ENCODE results near the gene USP13.

USP13 gene

GRCh38 chr3:179738998-179739397, 86.2 kb downstream of the USP13 start:
- Histone ChIP-seq H3K27me3 (ENCODE audit: insufficient read depth, low read length) (no peaks in the 10 kb centered on the region), H2AFZ (ENCODE audit: low read depth, low read length) (no peak overlapping the region), H3K9me3 (ENCODE audit: low read length) (no peaks in the 10 kb centered on the region), H3K4me3 (ENCODE audit: low read length) (no peak overlapping the region), H3K4me1 (ENCODE audit: insufficient read depth, low read length) (no peaks in the 10 kb centered on the region), H3K36me3 (ENCODE audit: insufficient read depth, low read length) (peaks cover 39% of the 10 kb centered on the region)

GRCh38 chr3:179739816-179740594, 87.2 kb downstream of the USP13 start:
- no peak overlapping the region for H2AFZ ChIP-seq (ENCODE audit: low read depth, low read length)
- H3K36me3 ChIP-seq (ENCODE audit: insufficient read depth, low read length): peaks cover 48% of the 10 kb centered on the region
- H3K27me3 ChIP-seq (ENCODE audit: insufficient read depth, low read length): no peaks in the 10 kb centered on the region
- no peaks in the 10 kb centered on the region for H3K9me3 ChIP-seq (ENCODE audit: low read length)
- H3K4me3 ChIP-seq (ENCODE audit: low read length): no peak overlapping the region
- H3K4me1 ChIP-seq (ENCODE audit: insufficient read depth, low read length): no peaks in the 10 kb centered on the region

DNA sequence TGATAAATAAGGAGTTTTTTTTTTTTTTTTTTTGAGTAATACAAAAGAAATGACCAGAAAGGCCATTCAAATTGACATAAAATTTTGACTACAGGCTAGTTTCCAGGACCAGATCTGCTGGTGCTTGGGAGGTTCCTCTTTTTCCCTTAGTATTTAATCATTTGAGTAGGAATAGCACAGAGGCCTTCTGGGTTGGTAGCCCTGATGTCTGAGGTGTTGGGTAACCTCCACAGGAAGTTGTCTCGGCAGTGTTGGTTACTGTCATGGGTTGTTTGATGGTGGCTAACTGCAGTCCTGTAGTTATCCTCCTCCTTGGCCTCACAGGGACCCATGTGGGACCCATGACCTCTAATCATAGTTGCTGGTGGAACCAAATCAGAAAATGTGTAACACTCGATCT, 91.1 kb downstream of the USP13 start:
- H3K9me3 ChIP-seq (ENCODE audit: low read length): no peaks in the 10 kb centered on the region
- H3K4me1 ChIP-seq (ENCODE audit: insufficient read depth, low read length): no peaks in the 10 kb centered on the region
- no peak overlapping the region for H2AFZ ChIP-seq (ENCODE audit: low read depth, low read length)
- no peaks in the 10 kb centered on the region for H3K27me3 ChIP-seq (ENCODE audit: insufficient read depth, low read length)
- peaks cover 44% of the 10 kb centered on the region for H3K36me3 ChIP-seq (ENCODE audit: insufficient read depth, low read length)
- H3K4me3 ChIP-seq (ENCODE audit: low read length): no peak overlapping the region

- Histone ChIP-seq H2AFZ (ENCODE audit: low read depth, low read length) (no peak overlapping the region), H3K9me3 (ENCODE audit: low read length) (no peaks in the 10 kb centered on the region), H3K36me3 (ENCODE audit: insufficient read depth, low read length) (peaks cover 40% of the 10 kb centered on the region), H3K27me3 (ENCODE audit: insufficient read depth, low read length) (no peaks in the 10 kb centered on the region), H3K4me1 (ENCODE audit: insufficient read depth, low read length) (no peaks in the 10 kb centered on the region), H3K4me3 (ENCODE audit: low read length) (no peak overlapping the region)
Measured at GRCh38 chr3:179744667-179745066, 91.8 kb downstream of the USP13 start.

GRCh38 chr3:179745079-179745478, 92.2 kb downstream of the USP13 start:
- H3K4me1 ChIP-seq (ENCODE audit: insufficient read depth, low read length): no peaks in the 10 kb centered on the region
- no peaks in the 10 kb centered on the region for H3K27me3 ChIP-seq (ENCODE audit: insufficient read depth, low read length)
- peaks cover 38% of the 10 kb centered on the region for H3K36me3 ChIP-seq (ENCODE audit: insufficient read depth, low read length)
- H3K4me3 ChIP-seq (ENCODE audit: low read length): no peak overlapping the region
- H2AFZ ChIP-seq (ENCODE audit: low read depth, low read length): no peak overlapping the region
- no peaks in the 10 kb centered on the region for H3K9me3 ChIP-seq (ENCODE audit: low read length)

- H3K27me3 ChIP-seq (ENCODE audit: insufficient read depth, low read length): no peaks in the 10 kb centered on the region
- H3K36me3 ChIP-seq (ENCODE audit: insufficient read depth, low read length): peaks cover 38% of the 10 kb centered on the region
- H3K4me3 ChIP-seq (ENCODE audit: low read length): no peak overlapping the region
- no peaks in the 10 kb centered on the region for H3K4me1 ChIP-seq (ENCODE audit: insufficient read depth, low read length)
- H2AFZ ChIP-seq (ENCODE audit: low read depth, low read length): no peak overlapping the region
- no peaks in the 10 kb centered on the region for H3K9me3 ChIP-seq (ENCODE audit: low read length)
Measured at GRCh38 chr3:179745716-179746115, 92.9 kb downstream of the USP13 start.

- Histone ChIP-seq H2AFZ (ENCODE audit: low read depth, low read length) (no peak overlapping the region), H3K27me3 (ENCODE audit: insufficient read depth, low read length) (no peaks in the 10 kb centered on the region), H3K9me3 (ENCODE audit: low read length) (no peaks in the 10 kb centered on the region), H3K4me3 (ENCODE audit: low read length) (no peak overlapping the region), H3K4me1 (ENCODE audit: insufficient read depth, low read length) (no peaks in the 10 kb centered on the region), H3K36me3 (ENCODE audit: insufficient read depth, low read length) (peaks cover 15% of the 10 kb centered on the region)
Measured at GRCh38 chr3:179750720-179751328, 98.0 kb downstream of the USP13 start.

GRCh38 chr3:179760944-179761343, 108.1 kb downstream of the USP13 start:
- peaks cover 47% of the 10 kb centered on the region for H3K36me3 ChIP-seq (ENCODE audit: insufficient read depth, low read length)
- H3K9me3 ChIP-seq (ENCODE audit: low read length): peaks cover 6% of the 10 kb centered on the region
- H3K27me3 ChIP-seq (ENCODE audit: insufficient read depth, low read length): no peaks in the 10 kb centered on the region
- no peaks in the 10 kb centered on the region for H3K4me1 ChIP-seq (ENCODE audit: insufficient read depth, low read length)
- H2AFZ ChIP-seq (ENCODE audit: low read depth, low read length): no peak overlapping the region
- no peak overlapping the region for H3K4me3 ChIP-seq (ENCODE audit: low read length)

DNA sequence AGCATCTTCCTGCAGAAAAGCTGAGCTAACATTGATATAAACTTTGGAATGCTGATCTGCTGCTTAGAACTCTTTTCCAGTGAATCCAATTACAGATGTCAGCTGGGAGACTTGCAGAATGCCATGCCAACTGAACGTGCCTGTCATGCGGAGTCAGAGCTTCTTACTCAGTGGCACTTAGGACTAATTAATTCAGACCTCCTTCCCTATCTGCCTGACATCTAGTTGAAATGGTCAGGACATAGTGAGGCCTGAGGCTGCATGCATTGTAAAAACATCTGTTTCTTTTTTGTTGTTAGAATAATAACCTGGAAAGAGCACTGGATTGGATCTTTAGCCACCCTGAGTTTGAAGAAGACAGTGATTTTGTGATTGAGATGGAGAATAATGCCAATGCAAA, 112.6 kb downstream of the USP13 start:
- Histone ChIP-seq H2AFZ (ENCODE audit: low read depth, low read length) (no peak overlapping the region), H3K27me3 (ENCODE audit: insufficient read depth, low read length) (no peaks in the 10 kb centered on the region), H3K4me1 (ENCODE audit: insufficient read depth, low read length) (no peaks in the 10 kb centered on the region), H3K36me3 (ENCODE audit: insufficient read depth, low read length) (peaks cover 51% of the 10 kb centered on the region), H3K9me3 (ENCODE audit: low read length) (peaks cover 3% of the 10 kb centered on the region), H3K4me3 (ENCODE audit: low read length) (no peak overlapping the region)

DNA sequence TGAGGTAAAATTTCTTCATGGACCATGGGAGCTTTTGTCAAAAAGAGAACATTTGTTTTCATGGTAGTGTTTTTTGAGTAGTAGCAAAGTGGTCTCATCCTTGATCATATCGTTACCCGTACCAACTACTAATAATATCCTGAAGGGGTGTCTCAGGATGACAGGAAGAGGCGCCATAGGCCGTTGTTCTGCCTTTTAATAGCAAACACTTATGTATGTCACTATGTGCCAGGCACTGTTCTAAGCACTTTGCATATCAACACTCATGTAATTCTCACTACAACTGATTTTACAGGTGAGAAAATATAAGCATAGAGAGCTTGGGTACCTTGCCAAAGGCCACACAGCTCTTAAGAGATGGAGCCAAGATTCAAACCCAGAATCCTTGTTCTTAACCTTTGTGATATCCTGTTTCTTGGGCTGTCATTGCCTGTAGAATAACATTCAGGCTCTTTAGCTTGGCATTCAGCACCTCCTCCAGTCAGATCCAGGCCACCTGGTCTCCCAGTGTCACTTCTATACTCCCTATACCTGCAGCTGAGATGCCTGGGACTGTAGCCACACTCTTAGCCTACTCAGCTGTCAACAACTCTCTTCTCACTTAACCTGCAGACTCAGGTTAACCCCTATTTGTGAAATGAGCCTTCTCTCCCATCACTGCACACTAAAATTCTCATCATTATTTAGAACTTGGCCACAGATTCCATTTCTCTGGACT, 113.7 kb downstream of the USP13 start:
- H2AFZ ChIP-seq (ENCODE audit: low read depth, low read length): no peak overlapping the region
- H3K27me3 ChIP-seq (ENCODE audit: insufficient read depth, low read length): no peaks in the 10 kb centered on the region
- peaks cover 48% of the 10 kb centered on the region for H3K36me3 ChIP-seq (ENCODE audit: insufficient read depth, low read length)
- H3K4me3 ChIP-seq (ENCODE audit: low read length): no peak overlapping the region
- H3K9me3 ChIP-seq (ENCODE audit: low read length): no peaks in the 10 kb centered on the region
- no peaks in the 10 kb centered on the region for H3K4me1 ChIP-seq (ENCODE audit: insufficient read depth, low read length)

DNA sequence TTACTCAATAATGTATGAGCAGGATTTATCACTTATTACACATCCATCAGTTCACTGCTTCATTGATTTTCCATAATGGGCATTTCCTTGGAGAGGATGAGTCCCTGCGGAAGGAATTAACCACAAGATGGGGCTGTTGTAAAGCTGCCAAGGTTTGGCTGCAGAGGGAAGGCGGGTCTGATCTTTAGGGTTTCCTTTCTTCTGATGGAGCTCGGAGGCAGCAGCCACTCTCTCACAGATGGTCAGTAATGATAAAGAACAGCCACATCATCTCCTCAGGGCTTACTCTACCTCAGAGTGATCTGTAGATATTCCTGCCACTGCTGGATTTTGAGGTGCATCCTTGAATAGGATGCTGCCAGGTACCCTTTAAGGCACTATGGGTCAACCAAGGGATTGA, 115.2 kb downstream of the USP13 start:
- no peaks in the 10 kb centered on the region for H3K27me3 ChIP-seq (ENCODE audit: insufficient read depth, low read length)
- H3K4me1 ChIP-seq (ENCODE audit: insufficient read depth, low read length): no peaks in the 10 kb centered on the region
- H3K4me3 ChIP-seq (ENCODE audit: low read length): no peak overlapping the region
- no peaks in the 10 kb centered on the region for H3K9me3 ChIP-seq (ENCODE audit: low read length)
- peaks cover 43% of the 10 kb centered on the region for H3K36me3 ChIP-seq (ENCODE audit: insufficient read depth, low read length)
- no peak overlapping the region for H2AFZ ChIP-seq (ENCODE audit: low read depth, low read length)

- Histone ChIP-seq H3K4me1 (ENCODE audit: insufficient read depth, low read length) (no peaks in the 10 kb centered on the region), H3K4me3 (ENCODE audit: low read length) (no peak overlapping the region), H3K9me3 (ENCODE audit: low read length) (peaks cover 3% of the 10 kb centered on the region), H3K36me3 (ENCODE audit: insufficient read depth, low read length) (peaks cover 45% of the 10 kb centered on the region), H2AFZ (ENCODE audit: low read depth, low read length) (no peak overlapping the region), H3K27me3 (ENCODE audit: insufficient read depth, low read length) (no peaks in the 10 kb centered on the region)
Measured at GRCh38 chr3:179769411-179770247, 116.8 kb downstream of the USP13 start.

GRCh38 chr3:179771797-179772196, 119.0 kb downstream of the USP13 start:
- Histone ChIP-seq H3K9me3 (ENCODE audit: low read length) (peaks cover 6% of the 10 kb centered on the region), H3K4me1 (ENCODE audit: insufficient read depth, low read length) (no peaks in the 10 kb centered on the region), H3K4me3 (ENCODE audit: low read length) (no peak overlapping the region), H2AFZ (ENCODE audit: low read depth, low read length) (no peak overlapping the region), H3K27me3 (ENCODE audit: insufficient read depth, low read length) (no peaks in the 10 kb centered on the region), H3K36me3 (ENCODE audit: insufficient read depth, low read length) (peaks cover 29% of the 10 kb centered on the region)

Data from neuron (in vitro differentiated cells).